H9 (cell line): ENCODE measurements around the gene TYW3. TPM values are rescaled to one million over a fixed set of nuclear protein-coding genes. Genes with fewer than 3 reads are reported as not detected.

Experiments
- DNase-seq: peaks from one replicate; pipeline ENCODE4 v3.0.0-alpha.2; 2017
- H2AFZ ChIP-seq: one replicate; pipeline ENCODE4 v1.6.1; 2013; ENCODE audit warnings: mild to moderate bottlenecking, low read length, control low read depth, moderate library complexity
- H2AK5ac ChIP-seq: 2 replicates; pipeline ENCODE4 v1.6.1; 2013; ENCODE audit warnings: low read length, control low read depth, mixed read lengths; ENCODE audit not compliant: insufficient read length
- H2BK120ac ChIP-seq: one replicate; pipeline ENCODE4 v1.6.1; 2013; ENCODE audit warnings: low read depth, mild to moderate bottlenecking, low read length, control low read depth, inconsistent platforms; ENCODE audit not compliant: poor library complexity, severe bottlenecking
- H2BK12ac ChIP-seq: 2 replicates; pipeline ENCODE4 v1.6.1; 2013; ENCODE audit warnings: low read length, control low read depth, mixed read lengths, low read depth; ENCODE audit not compliant: insufficient read length
- H2BK15ac ChIP-seq: 2 replicates; pipeline ENCODE4 v1.6.1; 2013; ENCODE audit warnings: low read depth, low read length, control low read depth
- H2BK20ac ChIP-seq: one replicate; pipeline ENCODE4 v1.6.1; 2013; ENCODE audit warnings: low read depth, mild to moderate bottlenecking, low read length, control low read depth, inconsistent platforms; ENCODE audit not compliant: poor library complexity, severe bottlenecking
- H2BK5ac ChIP-seq: 2 replicates; pipeline ENCODE4 v1.6.1; 2013; ENCODE audit warnings: low read length, control low read depth, mixed read lengths; ENCODE audit not compliant: insufficient read length
- H3K14ac ChIP-seq: 2 replicates; pipeline ENCODE4 v1.6.1; 2013; ENCODE audit warnings: low read length, control low read depth; ENCODE audit not compliant: insufficient read depth
- H3K18ac ChIP-seq: 2 replicates; pipeline ENCODE4 v1.6.1; 2013; ENCODE audit warnings: low read depth, mild to moderate bottlenecking, mixed read lengths, low read length, control low read depth; ENCODE audit not compliant: insufficient read length
- H3K23ac ChIP-seq: 2 replicates; pipeline ENCODE4 v1.6.1; 2013; ENCODE audit warnings: low read length, control low read depth, mixed read lengths, low read depth; ENCODE audit not compliant: insufficient read length
- H3K23me2 ChIP-seq: 2 replicates; pipeline ENCODE4 v1.6.1; 2013; ENCODE audit warnings: low read depth, mild to moderate bottlenecking, mixed read lengths, low read length, control low read depth; ENCODE audit not compliant: insufficient read length, poor library complexity, severe bottlenecking
- H3K27ac ChIP-seq: 2 replicates; pipeline ENCODE4 v1.5.1; 2013; ENCODE audit warnings: low read length, control low read depth, mixed read lengths, low read depth; ENCODE audit not compliant: insufficient read length
- H3K27me3 ChIP-seq: 2 replicates; pipeline ENCODE4 v1.6.1; 2013; ENCODE audit warnings: low read length, control low read depth, inconsistent platforms; ENCODE audit not compliant: insufficient read depth
- H3K4ac ChIP-seq: 2 replicates; pipeline ENCODE4 v1.6.1; 2013; ENCODE audit warnings: low read depth, mild to moderate bottlenecking, control low read depth, inconsistent platforms, low read length, moderate library complexity
- H3K4me1 ChIP-seq: 2 replicates; pipeline ENCODE4 v1.6.1; 2013; ENCODE audit warnings: low read length, control low read depth, inconsistent platforms; ENCODE audit not compliant: insufficient read depth
- H3K4me2 ChIP-seq: 2 replicates; pipeline ENCODE4 v1.6.1; 2013; ENCODE audit warnings: low read length, control low read depth, mixed read lengths; ENCODE audit not compliant: insufficient read length, insufficient read depth
- H3K56ac ChIP-seq: 2 replicates; pipeline ENCODE4 v1.6.1; 2013; ENCODE audit warnings: low read depth, mild to moderate bottlenecking, mixed read lengths, low read length, control low read depth; ENCODE audit not compliant: insufficient read length
- H3K79me1 ChIP-seq: 2 replicates; pipeline ENCODE4 v1.6.1; 2013; ENCODE audit warnings: low read depth, mild to moderate bottlenecking, moderate library complexity, low read length, control low read depth, inconsistent platforms; ENCODE audit not compliant: insufficient read depth, poor library complexity, severe bottlenecking
- H3K79me2 ChIP-seq: 2 replicates; pipeline ENCODE4 v1.6.1; 2013; ENCODE audit warnings: low read length, control low read depth, inconsistent platforms; ENCODE audit not compliant: insufficient read depth
- H3K9ac ChIP-seq: 2 replicates; pipeline ENCODE4 v1.6.1; 2013; ENCODE audit warnings: low read length, control low read depth, mixed read lengths; ENCODE audit not compliant: insufficient read length; ENCODE audit errors: extremely low read depth
- H3K9me3 ChIP-seq: one replicate; pipeline ENCODE4 v1.6.1; 2013; ENCODE audit warnings: low read depth, low read length, inconsistent platforms; ENCODE audit not compliant: control insufficient read depth
- H3T11ph ChIP-seq: one replicate; pipeline ENCODE4 v1.6.1; 2013; ENCODE audit warnings: mild to moderate bottlenecking, low read length, control low read depth, inconsistent platforms
- H4K20me1 ChIP-seq: one replicate; pipeline ENCODE4 v1.6.1; 2013; ENCODE audit not compliant: control insufficient read depth, insufficient read length, insufficient read depth
- H4K5ac ChIP-seq: 2 replicates; pipeline ENCODE4 v1.6.1; 2013; ENCODE audit warnings: low read depth, mild to moderate bottlenecking, mixed read lengths, low read length, control low read depth; ENCODE audit not compliant: insufficient read length
- H4K8ac ChIP-seq: replicated peaks from 2 replicates; pipeline ENCODE4 v1.6.1; 2013; ENCODE audit warnings: low read length, control low read depth, mixed read lengths, low read depth; ENCODE audit not compliant: insufficient read length
- H4K91ac ChIP-seq: 2 replicates; pipeline ENCODE4 v1.6.1; 2013; ENCODE audit warnings: low read depth, mild to moderate bottlenecking, moderate library complexity, mixed read lengths, low read length, control low read depth; ENCODE audit not compliant: insufficient read length
- H3K27ac Mint-ChIP-seq, 3 experiments: 2 replicates in 2 of 3; 3 replicates in 1 of 3; pipeline ENCODE4 v1.8.0; 2020 to 2021; ENCODE audit warnings: mixed read lengths in 3 of 3, mild to moderate bottlenecking in 1 of 3, moderate library complexity in 1 of 3
- H3K27me3 Mint-ChIP-seq: 2 replicates; pipeline ENCODE4 v1.8.0; 2021; ENCODE audit warnings: low read depth, mild to moderate bottlenecking, moderate library complexity, mixed read lengths
- H3K36me3 Mint-ChIP-seq, 3 experiments: 2 replicates in 2 of 3; 3 replicates in 1 of 3; pipeline ENCODE4 v1.8.0; 2020 to 2021; ENCODE audit warnings: low read depth in 3 of 3, mixed read lengths in 3 of 3; ENCODE audit not compliant: insufficient read depth in 1 of 3
- H3K4me1 Mint-ChIP-seq, 2 experiments: 2 replicates each; pipeline ENCODE4 v1.8.0; 2020; ENCODE audit warnings: mixed read lengths in 2 of 2
- H3K4me3 Mint-ChIP-seq, 2 experiments: 2 replicates in 1 of 2; 3 replicates in 1 of 2; pipeline ENCODE4 v1.8.0; 2020 to 2021; ENCODE audit warnings: mild to moderate bottlenecking in 2 of 2, mixed read lengths in 2 of 2, moderate library complexity in 1 of 2
- H3K9me3 Mint-ChIP-seq, 2 experiments: 2 replicates in 1 of 2; 3 replicates in 1 of 2; pipeline ENCODE4 v1.8.0; 2020; ENCODE audit warnings: mild to moderate bottlenecking in 2 of 2, mixed read lengths in 2 of 2, moderate library complexity in 1 of 2
- CTCF ChIP-seq: fragments of 200-600 bp; sonication (generic); conservative IDR thresholded peaks from 3 replicates; pipeline ENCODE4 v1.8.0; 2021; ENCODE audit warnings: antibody characterized with exemption, mild to moderate bottlenecking
- WGBS: extraction: QIAGEN DNeasy Blood & Tissue Kit; methylation state at CpG from one replicate; pipeline ENCODE4 v1.1.7; 2013; ENCODE audit warnings: missing lambda C conversion rate, low lambda C conversion rate, mixed read lengths; ENCODE audit not compliant: insufficient read length; ENCODE audit errors: extremely low coverage; 5-methylcytosine and 5-hydroxymethylcytosine counted together
- total RNA-seq: library from RNA; stranded (reverse); gene quantifications from 2 replicates; pipeline ENCODE4 v1.2.1, GENCODE V29; 2021

The TYW3 gene
- total RNA-seq, 1 experiment from 2014 or later, result 10.9 TPM

GRCh38 chr1:74728736-74729135 is 4.2 kb upstream of the TYW3 start:
- Histone ChIP-seq H4K5ac (no peak overlapping the region), H4K8ac (no peak overlapping the region), H3K9ac (no peak overlapping the region), H3K9me3 (peaks cover 5% of the 10 kb centered on the region), H3K18ac (no peak overlapping the region), H2BK5ac (no peak overlapping the region), H3K4me1 (no peaks in the 10 kb centered on the region; the same call in 1 of the 2 replicates), H3K27me3 (no peaks in the 10 kb centered on the region), H3T11ph (no peak overlapping the region), H2BK15ac (no peak overlapping the region), H3K23me2 (no peaks in the 10 kb centered on the region), H4K20me1 (no peaks in the 10 kb centered on the region), H4K91ac (no peak overlapping the region), H2BK12ac (no peak overlapping the region), H3K79me2 (no peaks in the 10 kb centered on the region), H3K4ac (no peak overlapping the region), H2AK5ac (no peak overlapping the region), H3K27ac (no peak overlapping the region), H3K4me2 (no peak overlapping the region), H2BK120ac (no peak overlapping the region), H3K56ac (no peak overlapping the region), H2AFZ (no peak overlapping the region), H2BK20ac (no peak overlapping the region), H3K23ac (no peak overlapping the region), H3K14ac (no peak overlapping the region), H3K79me1 (no peaks in the 10 kb centered on the region)
- no peak for TF ChIP-seq CTCF
- Mint-ChIP-seq H3K4me3 (no peak overlapping the region), H3K9me3 (peaks cover 19 to 40% of the 10 kb centered on the region in 2 experiments), H3K27me3 (no peaks in the 10 kb centered on the region; the same call in 1 of the 2 replicates), H3K4me1 (peaks cover 9 to 19% of the 10 kb centered on the region in 2 experiments), H3K27ac (no peak overlapping the region), H3K36me3 (peaks cover 15 to 62% (median 31%) of the 10 kb centered on the region in 3 experiments)
- no CpG with 5 or more reads among the region's 3 CpGs for WGBS
- DNase-seq, result no peak
